NCI-H1417 (cell line): Measurements from ENCODE around the gene FAM217A.
A peak's percentile ranks its signal among the peaks of the same experiment; 100 is the strongest.
"Not testable (repeated sequence)": the region's sequence is repeated elsewhere in the genome, so short reads cannot be mapped to it uniquely, and the experiment has no call there.

Experiments used
- DNase-seq, 3 experiments: peaks; one replicate each; lab custom pipeline; 2025; lab: John Stamatoyannopoulos, UW

Gene FAM217A

GRCh38 chr6:4078691-4079471 lies at the start of gene FAM217A:
Gene FAM217A, minus strand, starts transcription at chr6:4079137. Its CDS starts 1,723 bp downstream, at chr6:4077414.
- DNase-seq, result no peak

- no peak for DNase-seq
These were observed 49.1 kb upstream of the FAM217A start for GRCh38 chr6:4128072-4128471.

- DNase-seq, result no peak
These were observed 47.3 kb upstream of the FAM217A start for GRCh38 chr6:4125933-4126864.

- no peak for DNase-seq
These were observed 46.6 kb upstream of the FAM217A start for GRCh38 chr6:4125500-4125899.

GRCh38 chr6:4124351-4124750 lies 45.4 kb upstream of the FAM217A start:
- DNase-seq, result no peak

- no peak for DNase-seq
These were observed 36.8 kb upstream of the FAM217A start for GRCh38 chr6:4115741-4116140.

- DNase-seq, result no peak
These were observed 35.2 kb upstream of the FAM217A start for GRCh38 chr6:4114123-4114522.

GRCh38 chr6:4113649-4114048 lies 34.7 kb upstream of the FAM217A start:
- no peak for DNase-seq

- DNase-seq, result no peak
These were observed 33.4 kb upstream of the FAM217A start for GRCh38 chr6:4112366-4112765.

GRCh38 chr6:4109363-4109815 lies 30.5 kb upstream of the FAM217A start:
- not testable (repeated sequence) for DNase-seq

GRCh38 chr6:4108561-4109093 lies 29.7 kb upstream of the FAM217A start:
- no peak for DNase-seq

- DNase-seq, result no peak
These were observed 28.9 kb upstream of the FAM217A start for GRCh38 chr6:4107873-4108272.

GRCh38 chr6:4105980-4106536 lies 27.1 kb upstream of the FAM217A start:
- DNase-seq, result no peak

- DNase-seq, result no peak
These were observed 25.0 kb upstream of the FAM217A start for GRCh38 chr6:4103929-4104328.

GRCh38 chr6:4102687-4103244 lies 23.8 kb upstream of the FAM217A start:
- peak in 2 of 3 experiments; percentile 45 to 88 for DNase-seq

- no peak for DNase-seq
These were observed 22.4 kb upstream of the FAM217A start for GRCh38 chr6:4101298-4101697.

GRCh38 chr6:4100655-4101054 lies 21.7 kb upstream of the FAM217A start:
- no peak for DNase-seq

GRCh38 chr6:4093288-4093687 lies 14.4 kb upstream of the FAM217A start:
- DNase-seq, result peak; percentile 47 to 79 (median 69)

- no peak for DNase-seq
These were observed 13.0 kb upstream of the FAM217A start for GRCh38 chr6:4091941-4092340.

- not testable (repeated sequence) for DNase-seq
These were observed 11.1 kb upstream of the FAM217A start for GRCh38 chr6:4090043-4090442.

- DNase-seq, result peak in 1 of 3 experiments; percentile 30
These were observed 9.8 kb upstream of the FAM217A start for GRCh38 chr6:4088704-4089103.

GRCh38 chr6:4085332-4085700 lies 6.4 kb upstream of the FAM217A start:
- no peak for DNase-seq
